Fibroblast of lung (primary cell): ENCODE data around the gene PPP1R14D. TPM values are rescaled to one million over a fixed set of nuclear protein-coding genes. Genes with fewer than 3 reads are reported as not detected.

ENCODE experiments used
- DNase-seq, 2 donors: peaks; one replicate each; pipeline versions ENCODE4 v3.0.0 to v3.0.0-alpha.2; 2010; ENCODE audit warnings: low read depth in 2 of 2
- H2AFZ ChIP-seq: 2 replicates; pipeline ENCODE4 v1.5.1; 2012; ENCODE audit warnings: low read length, control low read depth, inconsistent platforms
- H3K27ac ChIP-seq: 2 replicates; pipeline ENCODE4 v1.5.1; 2011; ENCODE audit warnings: low read length, control low read depth; ENCODE audit not compliant: insufficient read depth
- H3K27me3 ChIP-seq: 2 replicates; pipeline ENCODE4 v1.5.1; 2011; ENCODE audit warnings: mild to moderate bottlenecking, low read length; ENCODE audit not compliant: control insufficient read depth, insufficient read depth
- H3K36me3 ChIP-seq: 2 replicates; pipeline ENCODE4 v1.5.1; 2011; ENCODE audit warnings: low read length; ENCODE audit not compliant: control insufficient read depth, insufficient read depth
- H3K4me1 ChIP-seq: 2 replicates; pipeline ENCODE4 v1.5.1; 2011; ENCODE audit warnings: low read length; ENCODE audit not compliant: control insufficient read depth, insufficient read depth; ENCODE audit errors: extremely low read depth
- H3K4me2 ChIP-seq: 2 replicates; pipeline ENCODE4 v1.5.1; 2011; ENCODE audit warnings: low read length, control low read depth; ENCODE audit not compliant: insufficient read depth; ENCODE audit errors: extremely low read depth
- H3K4me3 ChIP-seq, 4 experiments: fragments of 200-600 bp in 1 of 4; sonication (generic) in 1 of 4; replicated peaks in 1 of 4; 2 replicates each; pipeline ENCODE4 v1.5.1; 2011 to 2016; ENCODE audit warnings: low read length in 4 of 4, low read depth in 3 of 4, mild to moderate bottlenecking in 3 of 4, control low read depth in 2 of 4, inconsistent platforms in 1 of 4, mixed read lengths in 1 of 4; ENCODE audit not compliant: insufficient read depth in 1 of 4; ENCODE audit errors: control extremely low read depth in 1 of 4
- H3K79me2 ChIP-seq: 2 replicates; pipeline ENCODE4 v1.5.1; 2012; ENCODE audit warnings: mild to moderate bottlenecking, low read length, inconsistent platforms; ENCODE audit not compliant: control insufficient read depth, insufficient read depth
- H3K9ac ChIP-seq: 2 replicates; pipeline ENCODE4 v1.5.1; 2011; ENCODE audit warnings: mild to moderate bottlenecking, low read length, control low read depth; ENCODE audit not compliant: insufficient read depth
- H3K9me3 ChIP-seq: 2 replicates; pipeline ENCODE4 v1.5.1; 2012; ENCODE audit warnings: low read depth, low read length; ENCODE audit not compliant: control insufficient read depth, insufficient read depth
- H4K20me1 ChIP-seq: 2 replicates; pipeline ENCODE4 v1.5.1; 2011; ENCODE audit warnings: low read length; ENCODE audit not compliant: control insufficient read depth, insufficient read depth; ENCODE audit errors: extremely low read depth
- CTCF ChIP-seq, 2 donors: IDR thresholded peaks in 1 of 2; conservative IDR thresholded peaks in 1 of 2; 1 replicate in 1 of 2; 2 replicates in 1 of 2; pipeline ENCODE4 v1.5.1; 2011 to 2012; ENCODE audit warnings: low read length in 2 of 2, control low read depth in 1 of 2, inconsistent platforms in 1 of 2, low read depth in 1 of 2, mild to moderate bottlenecking in 1 of 2
- EZH2 ChIP-seq: IDR thresholded peaks from 2 replicates; pipeline ENCODE4 v1.5.1; 2012; ENCODE audit warnings: low read length, control low read depth, mild to moderate bottlenecking; ENCODE audit errors: missing control alignments
- polyA plus RNA-seq, 2 donors: library from polyadenylated mRNA; depleted of rRNA in 1 of 2; stranded (reverse) in 1 of 2; unstranded in 1 of 2; fragments of >200 nt; gene quantifications; 2 replicates each; pipeline ENCODE4 v1.2.1, GENCODE V29; 2011 to 2012; ENCODE audit warnings: missing spikeins in 1 of 2
- total RNA-seq: library from RNA; depleted of rRNA; stranded (reverse); fragments of >200 nt; gene quantifications from 2 replicates; pipeline ENCODE4 v1.2.1, GENCODE V29; 2014

The PPP1R14D gene
- total and polyA plus RNA-seq, 2 donors (not counting 1 experiment from before 2014, with no cell fraction given): not detected

- H3K27me3 ChIP-seq: no peaks in the 10 kb centered on the region
- peaks cover 16% of the 10 kb centered on the region for H3K36me3 ChIP-seq
- no peak overlapping the region for H2AFZ ChIP-seq
- no peak overlapping the region for H3K4me3 ChIP-seq
- no peak overlapping the region for H3K4me2 ChIP-seq
- no peaks in the 10 kb centered on the region for H4K20me1 ChIP-seq
- no peaks in the 10 kb centered on the region for H3K79me2 ChIP-seq
- H3K9me3 ChIP-seq: no peaks in the 10 kb centered on the region
- no peak for DNase-seq
- TF ChIP-seq EZH2 (no peak), CTCF (conservative IDR thresholded peaks at IDR 0.05 in 1 of 2, IDR thresholded peaks at IDR 0.05 in 1 of 2; ENCODE audit: low read depth in 1 of 2, low read length in 2 of 2) (no peak)
- peaks cover 5% of the 10 kb centered on the region for H3K4me1 ChIP-seq
- no peak overlapping the region for H3K9ac ChIP-seq
- no peak overlapping the region for H3K27ac ChIP-seq
Observed at GRCh38 chr15:40775740-40776536, 52.6 kb downstream of the PPP1R14D start.

- H3K4me3 ChIP-seq: no peak overlapping the region
- DNase-seq: no peak
Observed at GRCh38 chr15:40775007-40775406, 53.5 kb downstream of the PPP1R14D start.

GRCh38 chr15:40773902-40774301 lies 54.6 kb downstream of the PPP1R14D start:
- no peak for TF ChIP-seq CTCF (conservative IDR thresholded peaks at IDR 0.05 in 1 of 2, IDR thresholded peaks at IDR 0.05 in 1 of 2; ENCODE audit: low read depth in 1 of 2, low read length in 2 of 2)
- TF ChIP-seq EZH2: no peak
- Histone ChIP-seq H3K4me3 (no peak overlapping the region), H3K79me2 (no peaks in the 10 kb centered on the region), H3K4me2 (no peak overlapping the region), H3K9ac (no peak overlapping the region), H2AFZ (no peak overlapping the region), H3K36me3 (peaks cover 14% of the 10 kb centered on the region), H3K9me3 (no peaks in the 10 kb centered on the region), H4K20me1 (no peaks in the 10 kb centered on the region), H3K4me1 (peaks cover 5% of the 10 kb centered on the region), H3K27me3 (no peaks in the 10 kb centered on the region), H3K27ac (no peak overlapping the region)
- DNase-seq: no peak

More at GRCh38 chr15:40775007-40775406, 53.5 kb downstream of the PPP1R14D start:
- no peak overlapping the region for H3K9ac ChIP-seq
- H3K27me3 ChIP-seq: no peaks in the 10 kb centered on the region
- TF ChIP-seq CTCF (conservative IDR thresholded peaks at IDR 0.05 in 1 of 2, IDR thresholded peaks at IDR 0.05 in 1 of 2; ENCODE audit: low read depth in 1 of 2, low read length in 2 of 2) (no peak), EZH2 (no peak)
- H4K20me1 ChIP-seq: no peaks in the 10 kb centered on the region
- peaks cover 5% of the 10 kb centered on the region for H3K4me1 ChIP-seq
- no peak overlapping the region for H3K4me2 ChIP-seq
- H2AFZ ChIP-seq: no peak overlapping the region
- no peaks in the 10 kb centered on the region for H3K79me2 ChIP-seq
- no peak overlapping the region for H3K27ac ChIP-seq
- H3K36me3 ChIP-seq: peaks cover 16% of the 10 kb centered on the region
- H3K9me3 ChIP-seq: no peaks in the 10 kb centered on the region
